HEK293T (cell line): ENCODE measurements around the gene PHACTR2.

Experiments
- FOXM1 ChIP-seq: fragments of 450-650 bp; IDR thresholded peaks from 2 replicates; pipeline ENCODE4 v1.6.1; 2017; ENCODE audit warnings: mild to moderate bottlenecking, borderline replicate concordance
- ZNF384 ChIP-seq: fragments of 450-650 bp; IDR thresholded peaks from 2 replicates; pipeline ENCODE4 v1.6.1; 2016

DNA sequence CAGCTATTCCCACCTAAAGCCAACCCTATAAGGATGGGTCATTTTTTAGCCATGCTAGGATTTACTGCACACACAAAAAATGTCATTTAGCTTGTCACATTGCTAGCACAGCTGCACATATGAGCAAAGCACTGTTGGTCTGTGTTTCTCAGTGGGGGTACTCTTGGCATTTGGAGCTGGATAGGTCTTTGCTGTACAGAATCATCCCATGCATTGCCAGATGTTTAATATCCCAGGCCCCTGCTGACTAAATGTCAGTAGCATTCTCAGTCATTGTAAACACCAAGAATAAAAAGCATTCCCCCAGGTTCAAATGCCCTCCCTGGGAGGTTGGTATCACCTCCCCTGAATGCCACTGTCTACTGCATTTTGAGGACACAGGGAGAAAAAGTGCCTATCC lies 150.8 kb downstream of the PHACTR2 start:
- TF ChIP-seq FOXM1 (no peak), ZNF384 (no peak)
